K562 (cell line): ENCODE data around the gene COL15A1. TPM values are rescaled to one million over a fixed set of nuclear protein-coding genes. Genes with fewer than 3 reads are reported as not detected.

ENCODE experiments used
- BRCA1 ChIP-seq, 2 experiments: fragments of 450-650 bp in 1 of 2; sonication (generic) in 1 of 2; formaldehyde crosslinking in 1 of 2; IDR thresholded peaks; 2 replicates each; pipeline versions ENCODE4 v1.5.0 to v1.6.1; 2017 to 2020; ENCODE audit warnings: mild to moderate bottlenecking in 1 of 2, missing genetic modification reagents in 1 of 2
- CBX3 ChIP-seq, 2 experiments: IDR thresholded peaks; 1 replicate in 1 of 2; 2 replicates in 1 of 2; pipeline ENCODE4 v1.6.1; 2012; ENCODE audit warnings: inconsistent platforms in 2 of 2, low read length in 2 of 2, borderline replicate concordance in 1 of 2, control low read depth in 1 of 2
- CEBPG ChIP-seq, 3 experiments: fragments of 200-800 bp in 1 of 3; sonication (Bioruptor generic) in 1 of 3; sonication (generic) in 1 of 3; formaldehyde crosslinking in 1 of 3; IDR thresholded peaks in 2 of 3; conservative IDR thresholded peaks in 1 of 3; 2 replicates each; pipeline versions ENCODE4 v1.6.1 to v1.8.0; 2016 to 2022; ENCODE audit warnings: missing compliant biosample characterization in 2 of 3, missing genetic modification characterization in 2 of 3, mild to moderate bottlenecking in 1 of 3, missing genetic modification reagents in 1 of 3
- CHD7 ChIP-seq: fragments of 200-600 bp; sonication (generic); IDR thresholded peaks from one replicate; pipeline ENCODE4 v1.6.1; 2012; ENCODE audit warnings: mild to moderate bottlenecking, low read depth, low read length, inconsistent platforms
- COPS2 ChIP-seq: fragments of 450-650 bp; conservative IDR thresholded peaks from 2 replicates; pipeline ENCODE4 v1.6.1; 2016; ENCODE audit warnings: mild to moderate bottlenecking, moderate library complexity
- KAT8 ChIP-seq: fragments of 450-650 bp; IDR thresholded peaks from 2 replicates; pipeline ENCODE4 v1.6.1; 2016; ENCODE audit warnings: low read depth, mild to moderate bottlenecking
- KHSRP ChIP-seq: fragments of 450-650 bp; IDR thresholded peaks from 2 replicates; pipeline ENCODE4 v1.6.1; 2017
- RBBP5 ChIP-seq: fragments of 200-600 bp; sonication (generic); IDR thresholded peaks from 2 replicates; pipeline ENCODE4 v1.6.1; 2012; ENCODE audit warnings: borderline replicate concordance, mild to moderate bottlenecking, low read length, control low read depth, inconsistent platforms; ENCODE audit not compliant: insufficient read depth, poor library complexity, severe bottlenecking
- SPI1 ChIP-seq: IDR thresholded peaks from 2 replicates; pipeline ENCODE4 v1.6.1; 2011; ENCODE audit warnings: low read depth, low read length, control low read depth, borderline replicate concordance
- ZBTB33 ChIP-seq: sonication (generic); formaldehyde crosslinking; IDR thresholded peaks from 2 replicates; pipeline ENCODE4 v1.8.1; 2023; ENCODE audit warnings: mild to moderate bottlenecking, missing genetic modification reagents
- ZNF24 ChIP-seq: fragments of 450-650 bp; IDR thresholded peaks from 2 replicates; pipeline ENCODE4 v1.6.1; 2016
- ZNF766 ChIP-seq: fragments of 200-800 bp; sonication (Bioruptor generic); conservative IDR thresholded peaks from 2 replicates; pipeline ENCODE4 v1.6.1; 2016; ENCODE audit warnings: missing genetic modification characterization, missing compliant biosample characterization
- ZNF830 ChIP-seq: fragments of 250-450 bp; sonication (Bioruptor Pico); IDR thresholded peaks from 2 replicates; pipeline ENCODE4 v1.5.0; 2021; ENCODE audit warnings: mild to moderate bottlenecking
- polyA plus RNA-seq, 8 experiments: library from polyadenylated mRNA; depleted of rRNA in 4 of 8; stranded (reverse) in 5 of 8; unstranded in 3 of 8; fragments of >200 nt; fragmentation: Nextera tagmentation in 2 of 8; fragmentation: Illumina TruSeq in 1 of 8; extraction: Ambion mirVana in 2 of 8; extraction: Trizol in 1 of 8; gene quantifications; 2 replicates each; pipeline versions ENCODE4 v1.2.1 to v1.2.3, GENCODE V29; 2011 to 2014; ENCODE audit warnings: inconsistent platforms in 1 of 8, missing spikeins in 1 of 8
- total RNA-seq, 7 experiments: library from RNA; depleted of rRNA in 6 of 7; stranded (reverse); fragments of >200 nt in 6 of 7; fragmentation: Illumina TruSeq in 2 of 7; extraction: Trizol in 2 of 7; gene quantifications; 2 replicates each; pipeline versions ENCODE4 v1.2.1 to v1.2.3, GENCODE V29; 2011 to 2021; ENCODE audit warnings: low replicate concordance in 1 of 7

Gene COL15A1
- total and polyA plus RNA-seq, 9 of the 15 experiments (the other 6 are each of a cell fraction or from before 2014, with no cell fraction given), result 0.46 to 5.1 (median 2.6) TPM

- TF ChIP-seq SPI1 (no peak), ZBTB33 (CRISPR knock-in tag) (no peak), CEBPG (CRISPR knock-in tag; IDR thresholded peaks at IDR 0.05) (peak; percentile 68; the same call in 1 of the 2 replicates), CEBPG (tag; conservative IDR thresholded peaks at IDR 0.05 in 1 of 2, IDR thresholded peaks at IDR 0.05 in 1 of 2) (peak; percentile 38 to 64; a peak in 3 of 4 replicates), KAT8 (no peak), COPS2 (no peak), CHD7 (no peak), KHSRP (no peak), RBBP5 (no peak), BRCA1 (IDR thresholded peaks at IDR 0.05) (no peak), BRCA1 (CRISPR knock-in tag; IDR thresholded peaks at IDR 0.05) (no peak), ZNF24 (no peak), ZNF766 (CRISPR knock-in tag) (no peak), ZNF830 (CRISPR knock-in tag) (no peak), CBX3 (IDR thresholded peaks at IDR 0.05; ENCODE audit: borderline replicate concordance in 1 of 2, low read length in 2 of 2) (no peak)
Observed at GRCh38 chr9:98905015-98905414, 38.7 kb upstream of the COL15A1 start (continued).
